GM12874 (cell line): Measurements from ENCODE around the gene SLC16A12.

Experiments
- TF ChIP-seq, protein P1 (sequence below): IDR thresholded peaks from 2 replicates; pipeline ENCODE4 v1.5.1; 2011; ENCODE audit warnings: low read depth, mild to moderate bottlenecking, control low read depth, low read length, moderate library complexity; ENCODE audit not compliant: insufficient read depth

SLC16A12 gene

DNA sequence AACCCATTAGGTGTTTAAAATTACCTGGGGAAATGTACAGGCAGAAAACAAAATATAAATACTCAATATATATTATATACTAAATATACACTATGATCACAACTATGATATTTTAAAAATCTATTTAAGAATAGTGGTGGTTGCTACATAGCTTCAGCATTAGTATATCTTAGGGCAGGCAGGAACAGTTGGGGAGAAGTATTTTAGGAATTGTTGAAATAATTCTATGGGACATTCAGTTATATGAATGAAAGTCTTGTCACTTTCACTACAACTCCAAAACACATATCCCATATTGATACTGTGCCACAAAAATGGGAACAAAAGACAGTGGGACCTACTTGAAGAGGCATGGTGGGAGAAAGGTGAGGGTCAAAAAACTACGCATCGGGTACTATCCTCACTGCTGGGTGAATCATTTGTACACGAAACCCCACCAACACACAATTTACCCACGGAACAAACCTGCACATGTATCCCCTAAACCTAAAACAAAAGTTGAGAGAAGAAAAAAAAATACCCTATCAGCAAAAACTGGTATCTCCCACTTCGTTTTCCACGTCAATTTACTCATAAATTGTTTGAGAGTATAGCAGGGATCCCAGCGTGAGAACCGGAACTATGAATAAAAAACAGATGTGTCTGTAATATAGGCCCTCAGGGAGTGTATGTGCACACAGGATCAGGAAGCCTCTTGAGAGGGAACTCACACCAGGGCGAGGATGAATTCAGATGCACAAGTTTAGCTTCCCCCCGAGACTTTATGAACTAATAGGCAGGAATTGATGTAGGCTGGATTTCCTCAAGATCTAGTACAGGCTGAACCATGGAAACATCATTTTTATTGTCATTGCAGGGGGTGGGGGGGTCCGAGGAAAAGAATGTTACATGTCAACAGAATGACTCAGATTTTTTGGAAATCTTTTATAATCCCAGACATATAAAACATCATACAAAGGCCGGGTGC is 16.2 kb downstream of the SLC16A12 start:
- TF ChIP-seq, protein P1, sequence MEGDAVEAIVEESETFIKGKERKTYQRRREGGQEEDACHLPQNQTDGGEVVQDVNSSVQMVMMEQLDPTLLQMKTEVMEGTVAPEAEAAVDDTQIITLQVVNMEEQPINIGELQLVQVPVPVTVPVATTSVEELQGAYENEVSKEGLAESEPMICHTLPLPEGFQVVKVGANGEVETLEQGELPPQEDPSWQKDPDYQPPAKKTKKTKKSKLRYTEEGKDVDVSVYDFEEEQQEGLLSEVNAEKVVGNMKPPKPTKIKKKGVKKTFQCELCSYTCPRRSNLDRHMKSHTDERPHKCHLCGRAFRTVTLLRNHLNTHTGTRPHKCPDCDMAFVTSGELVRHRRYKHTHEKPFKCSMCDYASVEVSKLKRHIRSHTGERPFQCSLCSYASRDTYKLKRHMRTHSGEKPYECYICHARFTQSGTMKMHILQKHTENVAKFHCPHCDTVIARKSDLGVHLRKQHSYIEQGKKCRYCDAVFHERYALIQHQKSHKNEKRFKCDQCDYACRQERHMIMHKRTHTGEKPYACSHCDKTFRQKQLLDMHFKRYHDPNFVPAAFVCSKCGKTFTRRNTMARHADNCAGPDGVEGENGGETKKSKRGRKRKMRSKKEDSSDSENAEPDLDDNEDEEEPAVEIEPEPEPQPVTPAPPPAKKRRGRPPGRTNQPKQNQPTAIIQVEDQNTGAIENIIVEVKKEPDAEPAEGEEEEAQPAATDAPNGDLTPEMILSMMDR = no peak

GRCh38 chr10:89518108-89518507 is 17.3 kb downstream of the SLC16A12 start:
- TF ChIP-seq, protein P1 = no peak

DNA sequence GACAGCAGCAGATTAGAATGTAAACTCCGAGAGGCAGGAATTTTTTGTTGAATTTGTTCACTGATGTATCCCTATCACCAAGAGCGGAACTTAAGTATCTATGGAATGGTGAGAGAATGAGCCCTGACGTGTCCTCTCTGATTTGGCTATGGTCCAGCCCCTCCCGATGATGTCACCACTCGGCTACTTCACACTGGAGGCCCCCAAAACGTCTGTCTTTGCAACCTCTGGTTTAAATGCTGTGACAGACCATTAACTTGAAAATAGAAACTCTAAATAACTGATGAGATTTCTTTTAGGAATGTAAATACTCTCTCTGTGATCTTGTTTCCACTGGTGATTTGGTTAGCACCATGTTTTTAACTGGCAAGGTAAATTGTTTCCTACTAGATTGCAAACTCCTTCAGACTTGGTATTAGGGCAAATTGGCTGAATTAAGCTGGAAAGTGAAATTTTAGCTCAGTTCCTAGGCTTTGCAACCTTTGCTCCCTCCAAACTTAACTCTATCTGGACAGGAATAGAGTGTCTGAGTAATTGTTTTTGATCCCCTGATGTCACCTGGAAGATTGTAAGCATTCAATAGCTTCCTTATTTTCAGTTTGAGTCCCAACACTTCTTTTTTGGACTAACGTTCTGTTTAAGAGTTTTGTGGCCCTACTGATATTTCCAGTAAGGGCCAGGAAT is 19.1 kb downstream of the SLC16A12 start:
- TF ChIP-seq, protein P1 = no peak

- TF ChIP-seq, protein P1 = no peak
Observed at GRCh38 chr10:89515031-89515841, 20.2 kb downstream of the SLC16A12 start.

- TF ChIP-seq, protein P1 = no peak
Observed at GRCh38 chr10:89513206-89513605, 22.2 kb downstream of the SLC16A12 start.

DNA sequence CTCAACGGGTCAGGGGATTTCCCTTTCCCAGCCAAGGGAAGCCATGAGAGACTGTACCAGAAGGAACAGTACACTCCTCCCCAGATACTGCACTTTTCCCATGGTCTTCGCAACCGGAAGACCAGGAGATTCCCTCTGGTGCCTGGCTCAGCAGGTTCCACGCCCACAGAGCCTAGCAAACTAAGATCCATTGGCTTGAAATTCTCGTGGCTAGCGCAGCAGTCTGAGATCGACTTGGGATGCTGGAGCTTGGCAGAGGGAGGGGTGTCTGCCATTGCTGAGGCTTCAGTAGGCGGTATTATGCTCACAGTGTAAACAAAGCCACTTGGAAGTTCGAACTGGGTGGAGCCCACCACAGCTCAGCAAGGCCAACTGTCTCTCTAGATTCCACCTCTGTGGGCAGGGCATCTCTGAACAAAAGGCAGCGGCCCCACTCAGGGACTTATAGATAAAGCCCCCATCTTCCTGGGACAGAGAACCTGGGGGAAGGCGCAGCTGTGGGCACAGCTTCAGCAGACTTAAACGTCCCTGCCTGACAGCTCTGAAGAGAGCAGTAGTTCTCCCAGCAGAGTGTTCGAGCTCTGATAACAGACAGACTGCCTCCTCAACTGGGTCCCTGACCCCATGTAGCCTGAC is 29.6 kb downstream of the SLC16A12 start:
- TF ChIP-seq, protein P1 = no peak
